ENCODE measurements around the gene CUX1.

Gene CUX1

DNA sequence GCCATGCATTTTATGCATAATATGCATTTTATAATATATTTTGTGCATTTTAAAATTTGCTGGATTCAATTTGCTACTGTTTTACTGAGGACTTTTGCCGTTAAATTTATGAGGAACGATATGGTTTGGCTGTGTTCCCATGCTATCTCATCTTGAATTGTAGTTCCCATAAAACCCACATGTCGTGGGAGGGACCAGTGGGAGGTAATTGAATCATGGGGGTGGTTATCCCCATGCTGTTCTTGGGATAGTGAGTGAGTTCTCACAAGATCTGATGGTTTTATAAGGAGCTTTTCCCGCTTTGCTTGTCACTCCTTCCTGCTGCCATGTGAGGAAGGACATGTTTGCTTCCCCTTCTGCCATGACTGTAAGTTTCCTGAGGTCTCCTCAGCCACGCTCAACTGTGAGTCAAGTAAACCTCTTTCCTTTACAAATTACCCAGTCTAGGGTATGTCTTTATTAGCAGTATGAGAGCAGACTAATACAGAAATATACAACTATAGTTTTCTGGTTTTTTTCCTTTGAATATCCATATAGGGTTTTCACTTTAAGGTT, 267.9 kb downstream of the CUX1 start:
- DNase-seq, result no peak

DNA sequence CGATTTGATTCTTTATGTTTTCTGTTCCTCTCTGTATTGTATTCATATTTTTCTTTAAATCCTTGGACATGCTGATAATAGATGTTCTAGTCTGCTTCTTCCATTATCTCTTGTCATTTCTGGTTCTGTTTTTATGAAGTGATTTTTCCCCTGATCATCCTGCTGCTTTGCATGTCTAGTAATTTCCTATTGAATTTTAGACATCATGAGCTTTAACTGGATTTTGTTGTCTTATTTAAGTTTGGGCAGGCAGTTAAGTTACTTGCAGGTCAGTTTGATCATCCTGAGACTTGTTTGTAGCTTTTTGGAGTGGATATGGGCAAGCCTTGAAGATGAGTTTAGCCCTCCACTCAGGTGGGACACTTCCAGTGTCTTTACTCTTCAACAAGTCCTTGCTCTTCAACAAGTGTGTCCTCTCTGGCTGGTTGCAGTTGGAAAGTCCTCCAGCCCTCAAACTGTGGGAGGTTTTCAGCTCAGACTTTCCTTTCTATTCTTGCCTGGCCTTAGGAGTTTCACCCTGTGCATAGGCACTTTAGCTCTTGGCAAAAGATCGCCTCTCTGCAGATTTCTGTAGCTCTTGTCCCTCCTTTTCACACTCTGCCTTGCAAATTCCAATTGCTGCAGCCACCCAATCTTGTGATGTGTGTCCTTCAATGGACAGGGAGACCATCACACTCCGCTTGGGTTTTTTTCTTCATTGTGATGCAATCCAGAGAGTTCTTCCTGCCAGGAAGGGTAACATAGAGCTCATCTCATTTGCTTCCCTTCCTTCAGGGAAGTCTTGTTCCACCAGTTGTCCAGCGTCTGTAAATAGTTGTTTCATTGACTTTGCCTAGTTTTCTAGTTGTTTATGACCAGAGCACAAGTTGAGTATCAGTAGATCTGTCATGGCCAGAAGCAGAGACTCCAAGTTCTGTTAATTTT, 272.0 kb downstream of the CUX1 start:
- DNase-seq, result no peak

DNA sequence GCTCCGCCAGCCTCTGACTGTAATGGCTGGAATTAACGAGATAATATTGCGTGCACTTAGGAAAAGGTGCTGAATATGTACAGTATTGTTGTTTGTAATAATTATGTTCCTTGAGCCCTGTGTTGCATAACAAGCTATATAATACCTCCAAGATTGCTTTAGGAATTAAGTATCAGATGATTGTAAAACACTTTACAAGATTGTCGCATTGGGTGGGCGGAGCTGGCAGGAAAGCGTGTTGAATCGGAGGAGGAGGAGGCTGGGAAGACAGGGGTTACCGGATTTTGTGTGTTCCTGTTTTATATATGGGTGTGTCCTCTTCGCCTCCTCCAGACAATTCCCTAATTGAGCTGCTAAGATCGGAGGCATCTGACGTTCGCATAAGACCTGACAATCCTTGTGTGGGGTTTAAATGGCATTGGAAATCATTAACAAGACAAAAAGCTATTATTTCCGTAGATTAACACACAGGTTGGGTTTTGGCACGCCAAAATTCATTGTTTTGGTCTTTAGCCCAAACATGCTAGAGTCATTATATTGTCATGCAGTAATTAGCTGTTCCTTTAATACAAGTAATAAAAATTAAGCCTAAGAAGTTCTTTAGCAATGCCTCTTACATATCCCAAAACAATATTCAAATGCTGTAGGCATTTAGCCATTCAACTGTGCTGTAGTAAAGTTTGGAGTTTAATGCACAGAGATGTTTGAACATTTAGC, 276.3 kb downstream of the CUX1 start:
- DNase-seq, result no peak

DNA sequence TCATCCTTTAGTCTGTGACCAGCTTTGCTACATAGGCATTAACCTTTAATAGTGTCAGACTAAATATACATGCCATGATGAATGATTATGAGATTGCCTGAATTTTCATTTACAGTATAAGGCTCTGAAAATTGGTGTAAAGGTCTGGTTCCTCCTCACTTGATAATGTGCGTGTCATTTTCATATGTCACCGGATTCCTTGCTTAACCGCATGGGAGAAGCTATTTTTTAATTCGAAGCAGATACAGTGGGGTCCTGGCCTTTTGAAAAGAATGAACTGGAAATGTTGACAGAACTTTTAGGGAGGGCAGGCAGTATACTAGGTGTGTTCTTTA, 276.9 kb downstream of the CUX1 start:
- DNase-seq, result no peak

DNA sequence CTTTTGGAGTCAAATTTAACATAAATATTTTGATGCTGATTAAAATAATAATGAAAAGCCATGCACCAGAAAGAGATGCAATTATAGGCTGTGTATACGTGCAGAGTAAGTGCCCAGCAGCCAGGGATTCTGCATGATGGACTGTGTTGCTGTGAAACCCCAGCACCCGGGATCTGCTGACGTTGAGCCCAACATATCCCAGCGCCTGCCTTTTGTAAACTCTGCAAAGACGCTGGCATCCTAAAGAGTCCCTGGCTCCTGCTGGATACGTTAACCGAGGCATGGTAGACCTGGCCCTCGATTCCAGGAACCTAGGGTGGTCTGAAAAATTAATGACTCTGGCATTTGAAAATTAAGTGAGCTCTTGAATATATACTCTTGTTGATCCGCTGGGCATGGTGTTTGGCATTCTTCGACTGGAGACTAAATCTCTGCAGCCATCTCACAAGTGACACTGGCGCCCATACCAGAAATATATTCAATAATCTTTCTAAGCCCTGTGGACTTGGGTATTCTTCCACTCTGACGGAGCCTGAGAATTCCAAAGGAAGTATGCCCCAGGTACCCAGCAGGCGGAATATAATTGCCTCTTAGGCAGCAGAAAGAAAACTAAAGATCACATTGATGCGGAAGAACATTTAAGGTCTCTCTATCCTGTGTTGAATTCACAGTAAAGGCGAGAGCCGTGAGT, 278.0 kb downstream of the CUX1 start:
- no peak for DNase-seq

DNA sequence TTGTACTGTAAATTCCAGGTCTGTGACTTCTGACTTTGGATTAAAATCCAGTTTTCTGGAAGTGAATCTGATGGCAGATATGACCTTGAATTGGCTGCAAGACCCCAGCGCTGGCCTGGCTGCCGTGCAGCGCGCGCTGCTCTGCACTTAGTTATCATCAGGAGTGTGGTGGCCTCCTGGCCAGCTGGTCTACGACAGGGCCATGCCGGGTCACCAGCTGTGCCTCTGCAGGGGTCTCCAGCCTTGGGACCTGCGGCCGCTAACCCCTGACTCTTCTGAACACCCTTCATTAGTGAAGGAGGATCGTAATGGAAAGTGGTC, 278.5 kb downstream of the CUX1 start:
- DNase-seq, result no peak

DNA sequence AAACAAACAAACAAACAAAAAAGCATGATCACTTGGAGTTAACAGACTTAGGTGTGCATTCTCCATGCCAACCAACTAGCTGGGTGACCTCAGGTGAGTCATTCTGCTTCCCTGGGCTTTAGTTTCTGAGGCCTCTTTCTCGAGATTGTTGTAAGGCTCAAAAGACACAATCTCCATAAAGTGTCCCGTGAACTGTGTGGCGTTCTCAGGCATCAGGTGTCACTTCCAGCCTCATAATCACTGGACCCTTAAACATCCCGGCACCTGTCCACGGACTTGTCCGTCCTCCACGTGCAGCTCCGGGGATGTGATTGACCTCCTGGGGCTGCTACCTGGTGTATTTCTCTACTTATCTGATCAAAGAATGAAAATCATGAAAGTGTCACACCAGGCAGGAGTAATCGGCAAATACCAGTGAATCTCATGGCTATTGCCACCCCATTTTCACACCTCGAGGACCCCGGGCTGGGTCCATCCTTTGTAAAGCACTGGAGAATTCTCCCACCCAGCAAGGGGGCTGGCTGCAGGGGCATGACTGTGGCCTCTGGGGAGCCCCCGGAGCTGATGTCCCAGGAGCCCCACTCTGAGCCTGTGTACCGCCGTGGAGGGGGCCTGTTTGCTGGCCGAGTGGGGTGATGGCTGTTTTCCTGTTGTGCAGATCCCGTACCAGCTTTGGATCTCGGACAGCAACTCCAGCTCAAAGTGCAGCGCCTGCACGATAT, 279.4 kb downstream of the CUX1 start:
- no peak for DNase-seq

DNA sequence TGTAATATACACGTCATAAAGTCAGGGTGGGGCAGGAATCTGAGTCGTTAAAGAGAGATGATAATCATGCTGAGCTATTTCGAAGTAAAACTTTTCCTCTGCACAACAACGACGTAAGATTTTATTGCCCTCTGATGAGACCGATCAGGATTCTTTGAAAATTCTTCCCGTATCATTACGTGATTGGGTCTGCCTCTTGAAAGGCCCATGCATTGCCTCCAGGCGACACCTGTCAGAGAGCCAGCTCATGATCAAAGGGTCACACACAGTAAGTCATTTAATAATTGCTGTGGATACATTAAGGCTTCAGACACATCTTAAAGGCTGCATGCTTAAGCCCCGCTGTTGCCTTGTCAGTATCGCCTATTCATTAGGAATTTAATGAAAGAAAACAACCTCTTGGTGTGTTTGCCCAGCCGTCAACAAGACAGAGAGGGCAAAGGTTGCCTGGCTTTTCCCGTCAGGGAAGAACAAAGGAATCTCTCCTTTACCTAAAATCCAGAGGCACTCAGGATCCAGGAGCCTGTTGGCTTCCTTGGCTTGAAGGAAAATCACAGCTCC, 280.3 kb downstream of the CUX1 start:
- no peak for DNase-seq

DNA sequence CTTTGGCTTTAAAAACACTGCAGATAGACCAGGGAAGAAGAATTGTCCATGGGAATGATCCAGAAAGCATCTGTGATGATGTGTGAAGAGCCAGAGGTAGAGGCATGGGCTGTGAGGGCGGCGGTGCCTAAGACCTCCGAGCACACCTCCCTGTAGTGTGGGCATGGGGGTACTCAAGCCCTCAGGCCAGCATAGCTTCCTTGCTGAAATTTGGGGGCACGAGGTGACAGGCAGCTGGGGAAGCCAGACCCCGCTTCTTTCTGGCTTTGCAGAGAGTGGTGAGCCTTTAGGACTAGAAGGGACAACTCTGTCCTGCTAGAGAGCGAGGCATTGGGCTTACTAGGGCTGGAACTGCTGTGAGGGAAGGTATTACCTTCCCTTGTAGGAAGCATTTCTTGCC, 281.6 kb downstream of the CUX1 start:
- DNase-seq, result no peak

DNA sequence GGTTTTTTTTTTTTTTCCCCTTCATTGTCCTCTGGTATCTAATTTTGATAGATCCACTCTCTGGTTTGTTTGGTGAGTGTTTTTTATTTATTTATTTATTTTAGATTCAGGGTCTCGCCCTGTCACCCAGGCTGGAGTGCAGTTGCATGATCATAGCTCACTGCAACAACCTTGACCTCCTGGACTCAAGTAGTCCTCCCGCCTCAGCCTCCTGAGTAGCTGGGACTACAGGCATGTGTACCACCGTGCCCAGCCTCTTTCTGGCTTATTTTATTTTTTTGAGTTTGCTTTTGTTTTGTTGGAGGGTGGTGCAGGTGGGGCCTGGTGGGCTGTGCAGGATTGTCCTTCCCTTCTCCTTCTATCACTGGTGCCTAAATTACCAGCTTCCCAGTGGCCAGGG, 282.0 kb downstream of the CUX1 start:
- no peak for DNase-seq

DNA sequence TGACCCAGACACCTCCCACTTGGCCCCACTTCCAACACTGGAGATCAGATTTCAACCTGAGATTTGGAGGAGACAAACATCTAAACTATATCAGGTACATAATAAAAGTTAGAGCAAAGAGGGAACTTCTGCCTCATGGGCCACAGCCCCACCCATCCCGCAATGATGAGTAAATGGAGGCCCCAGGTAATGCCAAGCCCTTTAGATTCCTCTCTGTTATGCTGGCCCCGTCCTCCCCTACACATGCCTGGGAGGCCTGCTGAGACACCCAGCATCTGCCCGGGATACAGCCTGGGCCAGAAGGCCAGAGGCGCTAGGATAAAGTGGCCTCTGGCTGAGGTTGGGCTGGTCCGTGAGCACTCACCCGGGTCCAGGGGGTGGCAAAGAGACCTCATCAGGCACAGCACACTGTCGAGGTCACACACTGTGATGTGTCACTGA, 283.7 kb downstream of the CUX1 start:
- DNase-seq, result no peak

DNA sequence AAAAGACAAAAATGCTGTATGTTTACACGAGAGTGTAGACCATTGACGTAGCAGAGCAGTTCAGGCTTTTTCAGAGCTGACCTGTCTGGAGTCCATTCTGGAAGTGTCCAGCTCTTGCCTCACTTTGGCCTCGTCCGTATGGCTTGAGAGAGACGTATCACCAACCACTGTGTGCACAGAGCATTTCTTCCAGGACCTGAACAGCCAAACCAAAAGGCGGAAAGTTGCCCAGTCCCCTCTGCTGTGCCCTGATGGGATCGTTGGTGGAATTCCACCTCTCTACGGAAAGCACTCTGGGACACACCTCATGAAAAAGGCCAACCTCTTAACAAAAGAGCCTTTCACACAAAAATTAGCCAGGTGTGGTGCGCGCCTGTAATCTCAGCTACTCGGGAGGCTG, 284.5 kb downstream of the CUX1 start:
- no peak for DNase-seq

DNA sequence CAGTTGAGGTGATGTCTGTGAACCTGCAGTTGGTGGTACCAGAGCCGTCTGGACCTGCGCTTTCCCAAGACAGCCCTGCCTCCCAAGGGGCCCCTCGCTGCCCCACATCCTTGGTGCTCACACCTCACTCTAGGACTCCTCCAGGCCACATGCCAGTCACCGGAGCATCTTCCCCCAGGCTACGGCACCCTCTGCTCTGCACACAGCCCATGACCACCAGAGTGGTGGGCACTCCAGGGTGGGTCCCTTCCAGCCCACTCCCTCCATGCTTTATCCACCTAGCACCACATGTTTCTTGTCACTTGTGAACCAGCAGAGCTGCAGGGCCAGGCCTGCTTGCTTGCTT, 285.6 kb downstream of the CUX1 start:
- DNase-seq, result no peak

DNA sequence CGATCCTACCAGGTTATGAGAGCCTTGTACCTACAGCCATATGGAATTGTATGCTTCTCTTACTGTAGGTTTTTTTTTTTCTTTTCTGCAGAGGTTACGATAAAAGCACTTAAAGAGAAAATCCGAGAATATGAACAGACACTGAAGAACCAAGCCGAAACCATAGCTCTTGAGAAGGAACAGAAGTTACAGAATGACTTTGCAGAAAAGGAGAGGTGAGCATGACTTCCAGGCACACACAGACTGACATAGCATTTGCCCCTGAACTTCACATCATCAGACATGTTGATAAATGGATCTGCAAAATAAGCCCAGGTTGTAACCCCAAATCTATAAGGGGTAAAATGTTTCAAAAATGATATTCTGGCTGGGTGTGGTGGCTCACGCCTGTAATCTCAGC, 286.8 kb downstream of the CUX1 start:
- no peak for DNase-seq

DNA sequence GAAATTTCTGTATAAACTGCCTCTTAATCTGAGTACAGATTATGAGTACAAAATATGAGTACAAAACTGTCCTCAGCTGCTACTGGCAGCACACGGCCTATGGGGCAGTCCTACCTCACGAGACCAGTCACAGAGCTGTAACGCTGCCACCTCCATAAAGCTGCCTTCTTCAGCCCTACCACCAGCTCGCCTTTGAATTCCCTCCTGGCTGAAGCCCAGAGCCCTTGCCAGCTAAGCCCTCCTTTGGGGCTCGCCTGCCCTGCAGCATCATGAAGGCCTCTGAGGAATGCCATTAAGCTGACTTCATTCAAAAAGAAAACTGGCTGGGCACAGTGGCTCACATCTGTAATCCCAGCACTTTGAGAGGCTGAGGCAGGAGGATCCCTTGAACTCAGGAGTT, 289.2 kb downstream of the CUX1 start:
- DNase-seq, result no peak

DNA sequence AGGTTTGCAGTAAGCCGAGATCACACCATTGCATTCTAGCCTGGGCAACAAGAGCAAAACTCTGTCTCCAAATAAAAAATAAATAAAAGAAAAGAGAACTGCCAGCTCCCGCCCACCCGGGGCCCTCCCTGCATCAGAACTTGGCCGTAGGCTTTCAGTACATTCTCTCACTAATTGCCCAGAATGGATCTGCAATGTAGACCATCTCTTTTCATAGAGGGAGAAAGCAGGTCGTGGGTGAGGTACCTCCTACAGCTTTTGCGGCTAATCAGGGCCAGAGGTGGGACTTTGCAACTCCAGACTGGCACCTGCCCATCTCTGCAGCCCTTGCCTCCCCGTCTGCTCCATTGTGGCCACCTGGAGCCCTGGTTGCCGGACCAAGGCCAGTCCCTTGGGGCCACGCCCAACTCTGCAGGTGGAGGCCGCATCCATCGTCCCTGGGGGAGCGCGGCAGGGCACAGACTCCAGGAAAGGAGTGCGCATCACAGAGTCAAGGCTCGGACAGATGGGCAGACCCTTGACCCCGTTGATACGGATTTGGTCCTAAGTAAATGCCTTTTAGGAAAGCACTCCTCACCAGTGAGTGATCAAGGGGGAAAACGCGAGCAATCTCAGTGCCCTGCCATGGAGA, 290.2 kb downstream of the CUX1 start:
- no peak for DNase-seq

DNA sequence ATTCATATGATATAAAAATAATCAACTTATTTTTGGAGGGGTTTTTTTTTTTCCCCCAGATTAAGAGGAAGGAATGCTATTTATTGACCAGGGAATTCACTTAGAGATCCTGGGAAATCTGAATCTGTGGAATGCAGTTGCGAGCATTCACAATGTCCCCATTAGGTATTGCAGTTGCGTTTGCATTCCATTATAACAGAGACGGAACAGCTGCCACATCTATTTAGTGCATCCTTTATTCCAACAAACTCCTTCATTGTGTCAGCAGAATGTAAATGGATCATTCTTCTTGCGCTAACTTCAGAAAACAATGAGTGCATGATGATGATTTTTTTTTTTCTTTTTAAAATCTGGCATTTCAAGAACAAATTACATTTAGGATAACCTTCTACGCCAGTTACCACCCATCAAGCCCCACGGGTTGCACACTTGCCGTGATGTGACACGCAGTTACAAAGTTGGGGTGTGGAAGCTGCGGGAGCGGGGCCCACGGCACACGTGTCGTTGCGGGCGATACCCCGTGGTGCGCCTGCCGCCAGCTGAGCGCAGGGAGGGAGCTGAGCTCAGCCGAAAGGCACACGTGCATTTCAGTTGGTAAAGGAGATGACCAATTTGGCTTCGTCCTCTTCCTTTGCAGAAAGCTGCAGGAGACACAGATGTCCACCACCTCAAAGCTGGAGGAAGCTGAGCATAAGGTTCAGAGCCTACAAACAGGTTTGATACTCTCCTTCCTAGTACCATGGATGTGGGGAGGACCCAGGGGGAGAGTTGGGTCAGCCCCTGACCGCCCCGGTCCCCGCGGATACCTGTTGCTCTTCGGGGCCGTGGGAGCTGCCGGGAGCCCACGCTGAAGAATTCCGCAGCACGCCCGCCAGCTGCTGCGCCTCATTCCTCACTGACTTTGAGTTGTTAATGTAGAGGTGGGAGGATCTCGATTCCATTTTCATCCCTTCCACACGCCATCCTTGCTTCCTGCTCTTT, 293.9 kb downstream of the CUX1 start:
- no peak for DNase-seq

DNA sequence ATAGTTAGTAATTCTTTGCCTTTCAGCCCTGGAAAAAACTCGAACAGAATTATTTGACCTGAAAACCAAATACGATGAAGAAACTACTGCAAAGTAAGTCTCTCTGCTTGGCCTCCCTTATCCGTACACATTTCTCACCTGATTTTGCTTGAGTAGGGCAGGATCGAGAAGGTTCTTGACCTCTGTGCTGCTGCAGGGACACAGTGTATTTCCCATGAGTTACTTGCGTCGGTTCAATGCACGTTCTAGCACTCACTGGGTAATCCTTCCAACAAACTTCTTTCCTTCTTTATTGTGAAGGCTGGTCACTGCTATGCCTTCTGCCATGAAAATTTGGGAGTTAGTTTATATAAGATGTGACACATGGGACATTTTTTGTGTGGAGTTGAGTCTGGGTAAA, 297.8 kb downstream of the CUX1 start:
- DNase-seq, result no peak

DNA sequence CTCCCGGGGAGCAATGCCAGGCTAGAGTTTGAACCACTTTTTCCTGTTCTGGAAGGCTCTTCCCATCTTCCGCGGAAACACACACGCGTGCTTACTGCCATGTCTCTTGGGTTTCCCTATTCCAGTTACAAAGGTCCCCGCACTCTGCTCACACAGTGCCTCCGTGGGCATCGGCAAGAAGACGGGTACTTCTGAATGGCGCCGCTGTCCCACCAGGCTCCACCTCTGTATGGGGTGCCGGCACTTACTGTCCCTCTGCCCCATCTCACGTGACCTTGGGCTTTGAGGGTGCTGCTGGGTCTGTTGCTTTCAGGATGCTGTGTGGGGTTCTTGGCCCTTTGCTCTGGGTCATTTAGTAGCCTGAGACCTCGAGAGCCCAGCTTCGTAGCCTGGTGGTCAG, 298.5 kb downstream of the CUX1 start:
- DNase-seq, result no peak

DNA sequence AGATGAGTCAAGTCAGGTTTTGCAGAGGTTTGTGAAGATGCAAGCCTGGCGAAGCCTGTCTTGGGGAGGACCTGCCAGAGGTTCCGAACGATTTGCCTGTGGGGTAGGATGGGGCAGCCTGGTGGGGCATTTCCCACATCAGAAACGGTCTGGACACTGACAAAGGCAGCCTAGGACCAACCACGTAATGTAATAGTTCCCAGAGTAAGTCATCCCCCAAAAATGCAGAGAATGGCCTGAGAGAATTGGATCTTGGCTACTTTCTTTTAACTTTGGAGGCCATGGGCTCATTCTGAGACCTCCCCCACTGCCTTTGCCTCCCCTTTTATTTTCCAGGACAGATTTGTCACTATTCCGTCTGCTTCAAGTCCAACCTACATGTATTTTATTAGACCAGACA, 300.3 kb downstream of the CUX1 start:
- no peak for DNase-seq

DNA sequence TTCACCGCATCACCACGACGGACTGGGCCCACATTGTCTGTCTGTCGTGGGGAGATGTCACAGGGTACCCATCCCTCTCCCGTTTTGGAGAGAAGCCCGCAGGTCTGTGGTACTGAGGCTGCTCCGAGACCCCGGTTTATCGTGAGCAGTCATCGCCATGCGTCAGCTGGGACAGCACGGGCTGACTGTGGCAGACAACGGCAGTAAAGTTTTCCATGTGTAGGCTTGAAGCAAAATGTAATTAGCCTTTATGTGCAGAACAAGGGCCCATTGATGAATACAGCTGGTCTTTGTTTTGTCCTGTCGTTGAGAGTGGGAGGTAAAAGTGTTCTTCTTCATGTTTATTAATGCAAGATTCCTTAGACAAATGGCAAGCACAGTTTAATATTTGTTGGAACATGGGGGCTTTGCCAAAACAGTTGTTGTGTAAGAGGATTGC, 301.8 kb downstream of the CUX1 start:
- no peak for DNase-seq

All from NCI-H446 (cell line).